PC-3 (cell line): ENCODE measurements around the gene FLRT1. TPM values are rescaled to one million over a fixed set of nuclear protein-coding genes. Genes with fewer than 3 reads are reported as not detected.

ENCODE experiments used
- ATAC-seq: fragments of 200-7000 bp; cut with Tn5 transposase; 2 replicates; pipeline ENCODE4 v1.9.1; 2020; ENCODE audit warnings: mild to moderate bottlenecking, moderate library complexity
- BruUV-seq: library from RNA; stranded (reverse); fragments of 400-500 nt; replicated peaks from 2 replicates; lab custom pipeline; 2021; lab: Mats Ljungman, UMichigan
- CTCF ChIA-PET: fragments of 300-600 bp; sonication (Branson Sonifier 250); formaldehyde crosslinking; loops from one replicate; lab custom pipeline; 2022; ENCODE audit warnings: antibody characterized with exemption; lab: Charles Lee
- POLR2A ChIA-PET: fragments of 300-600 bp; sonication (Branson Sonifier 250); formaldehyde crosslinking; loops from one replicate; lab custom pipeline; 2022; ENCODE audit warnings: antibody characterized with exemption; ENCODE audit not compliant: unreplicated experiment; lab: Charles Lee
- DNase-seq: peaks from one replicate; pipeline ENCODE4 v3.0.0-alpha.2; 2015
- H2AFZ ChIP-seq: fragments of 300-600 bp; sonication (generic); 2 replicates; pipeline ENCODE4 v1.6.0; 2016; ENCODE audit warnings: antibody characterized with exemption, low read length
- H3F3A ChIP-seq: fragments of 300-600 bp; sonication (generic); one replicate; pipeline ENCODE4 v1.6.0; 2017; ENCODE audit warnings: antibody characterized with exemption, low read length, control low read depth, mild to moderate bottlenecking; ENCODE audit not compliant: unreplicated experiment
- H3K27ac ChIP-seq: fragments of 300-600 bp; sonication (generic); 2 replicates; pipeline ENCODE4 v1.5.1; 2016; ENCODE audit warnings: mild to moderate bottlenecking, low read length
- H3K27me3 ChIP-seq: fragments of 300-600 bp; sonication (generic); 2 replicates; pipeline ENCODE4 v1.6.1; 2016; ENCODE audit warnings: low read length, mixed read lengths
- H3K36me3 ChIP-seq: fragments of 300-600 bp; sonication (generic); 2 replicates; pipeline ENCODE4 v1.6.1; 2016; ENCODE audit warnings: low read depth, mixed run types, low read length, mixed read lengths
- H3K4me1 ChIP-seq: fragments of 300-600 bp; sonication (generic); 2 replicates; pipeline ENCODE4 v1.5.1; 2016; ENCODE audit warnings: low read length; ENCODE audit not compliant: insufficient read depth
- H3K4me2 ChIP-seq: fragments of 300-600 bp; sonication (generic); 2 replicates; pipeline ENCODE4 v1.6.0; 2016; ENCODE audit warnings: low read length
- H3K4me3 ChIP-seq: fragments of 300-600 bp; sonication (generic); 2 replicates; pipeline ENCODE4 v1.5.1; 2016; ENCODE audit warnings: mild to moderate bottlenecking, low read length, mixed read lengths
- H3K79me2 ChIP-seq: fragments of 300-600 bp; sonication (generic); 2 replicates; pipeline ENCODE4 v1.6.1; 2017; ENCODE audit warnings: low read length, mixed read lengths
- H3K9ac ChIP-seq: fragments of 300-600 bp; sonication (generic); 2 replicates; pipeline ENCODE4 v1.6.0; 2016; ENCODE audit warnings: mild to moderate bottlenecking, low read length
- H3K9me2 ChIP-seq: fragments of 300-600 bp; sonication (generic); replicated peaks from 2 replicates; pipeline ENCODE4 v1.6.1; 2016; ENCODE audit warnings: mixed run types, low read length, mixed read lengths
- H3K9me3 ChIP-seq: fragments of 300-600 bp; sonication (generic); 2 replicates; pipeline ENCODE4 v1.6.1; 2016; ENCODE audit warnings: low read length, mixed read lengths
- H4K20me1 ChIP-seq: fragments of 300-600 bp; sonication (generic); 2 replicates; pipeline ENCODE4 v1.6.1; 2016; ENCODE audit warnings: low read length, mixed read lengths
- CTCF ChIP-seq: fragments of 300-600 bp; sonication (generic); conservative IDR thresholded peaks from 2 replicates; pipeline ENCODE4 v1.5.1; 2017; ENCODE audit warnings: antibody characterized with exemption, low read depth, mild to moderate bottlenecking, low read length
- EZH2 ChIP-seq: fragments of 300-600 bp; sonication (generic); IDR thresholded peaks from one replicate; pipeline ENCODE4 v1.6.1; 2017; ENCODE audit warnings: antibody characterized with exemption, mild to moderate bottlenecking, low read length; ENCODE audit not compliant: unreplicated experiment
- EZH2phosphoT487 ChIP-seq: fragments of 300-600 bp; sonication (generic); IDR thresholded peaks from 2 replicates; pipeline ENCODE4 v1.6.1; 2018; ENCODE audit warnings: mild to moderate bottlenecking, antibody characterized with exemption, low read length, borderline replicate concordance
- intact Hi-C: fragments of 100-400 bp; cut with micrococcal nuclease; formaldehyde crosslinking; loops from 2 replicates; pipeline ENCODE4 v1.9.0; 2023
- total RNA-seq: library from RNA; depleted of rRNA; stranded (reverse); fragments of >200 nt; gene quantifications from 2 replicates; pipeline ENCODE4 v1.2.3, GENCODE V29; 2014

FLRT1 gene
- total RNA-seq, 1 experiment from 2014 or later: not detected

- Histone ChIP-seq H3K79me2 (no peaks in the 10 kb centered on the region), H3K4me2 (no peak overlapping the region), H3K9me3 (no peaks in the 10 kb centered on the region), H3K27me3 (no peaks in the 10 kb centered on the region), H3K9ac (no peak overlapping the region), H4K20me1 (no peaks in the 10 kb centered on the region), H3K4me3 (no peak overlapping the region), H2AFZ (no peak overlapping the region), H3K27ac (no peak overlapping the region), H3K4me1 (no peaks in the 10 kb centered on the region), H3K36me3 (no peaks in the 10 kb centered on the region), H3F3A (no peaks in the 10 kb centered on the region), H3K9me2 (no peaks in the 10 kb centered on the region)
- ChIA-PET CTCF (no interaction called here), POLR2A (no interaction called here)
- no peak for TF ChIP-seq EZH2
- TF ChIP-seq EZH2phosphoT487: no peak
- TF ChIP-seq CTCF: no peak
- DNase-seq (no peak), ATAC-seq (no peak)
- no TSS peak for BruUV-seq
- intact Hi-C loops: no loop called here
Measured at GRCh38 chr11:64064374-64065140, 28.8 kb downstream of the FLRT1 start.

GRCh38 chr11:64065141-64065465 is 29.4 kb downstream of the FLRT1 start:
- Histone ChIP-seq H3K4me2 (no peak overlapping the region), H3K36me3 (no peaks in the 10 kb centered on the region), H3K9me3 (no peaks in the 10 kb centered on the region), H3K9me2 (no peaks in the 10 kb centered on the region), H3K4me3 (no peak overlapping the region), H3K27ac (no peak overlapping the region), H3K79me2 (no peaks in the 10 kb centered on the region), H3K27me3 (no peaks in the 10 kb centered on the region), H3K4me1 (no peaks in the 10 kb centered on the region), H3K9ac (no peak overlapping the region), H3F3A (no peaks in the 10 kb centered on the region), H4K20me1 (no peaks in the 10 kb centered on the region), H2AFZ (no peak overlapping the region)
- DNase-seq (no peak), ATAC-seq (no peak)
- BruUV-seq: no TSS peak
- intact Hi-C loops: no loop called here
- POLR2A ChIA-PET: no interaction called here
- TF ChIP-seq CTCF (no peak), EZH2 (no peak), EZH2phosphoT487 (no peak)
- CTCF ChIA-PET: no interaction called here

GRCh38 chr11:64065712-64066111 is 30.0 kb downstream of the FLRT1 start:
- Histone ChIP-seq H3K27ac (no peak overlapping the region), H3K9ac (no peak overlapping the region), H4K20me1 (no peaks in the 10 kb centered on the region), H3K4me1 (no peaks in the 10 kb centered on the region), H3K36me3 (no peaks in the 10 kb centered on the region), H3K4me3 (no peak overlapping the region), H3K9me2 (no peaks in the 10 kb centered on the region), H3K9me3 (no peaks in the 10 kb centered on the region), H2AFZ (no peak overlapping the region), H3K4me2 (no peak overlapping the region), H3K79me2 (no peaks in the 10 kb centered on the region), H3F3A (no peaks in the 10 kb centered on the region), H3K27me3 (no peaks in the 10 kb centered on the region)
- POLR2A ChIA-PET: no interaction called here
- CTCF ChIA-PET: no interaction called here
- intact Hi-C loops: no loop called here
- ATAC-seq (no peak), DNase-seq (no peak)
- BruUV-seq: no TSS peak
- TF ChIP-seq EZH2phosphoT487 (no peak), CTCF (no peak)
